HCT116 (cell line): Measurements from ENCODE around the gene STAT4. TPM values are rescaled to one million over a fixed set of nuclear protein-coding genes. Genes with fewer than 3 reads are reported as not detected.

ENCODE experiments used
- ATAC-seq: fragments of 200-7000 bp; cut with Tn5 transposase; 2 replicates; pipeline ENCODE4 v1.9.1; 2020; ENCODE audit warnings: mild to moderate bottlenecking, moderate library complexity
- BruUV-seq: library from RNA; stranded (reverse); fragments of 400-500 nt; replicated peaks from 2 replicates; lab custom pipeline; 2021; lab: Mats Ljungman, UMichigan
- CTCF ChIA-PET: fragments of 300-600 bp; sonication (Branson Sonifier 250); formaldehyde crosslinking; loops from one replicate; lab custom pipeline; 2021; ENCODE audit warnings: antibody characterized with exemption; lab: Charles Lee
- POLR2A ChIA-PET: fragments of 300-600, 350-600 bp; sonication (Branson Sonifier 250); formaldehyde crosslinking; loops from one replicate; lab custom pipeline; 2021; ENCODE audit warnings: antibody characterized with exemption; lab: Charles Lee
- RAD21 ChIA-PET, 2 experiments: fragments of 300-600 bp; sonication (Branson Sonifier 250); formaldehyde crosslinking; loops; one replicate each; lab custom pipeline; 2023; ENCODE audit warnings: low total read pairs in 2 of 2; ENCODE audit not compliant: uncharacterized antibody in 2 of 2, unreplicated experiment in 2 of 2, low non-redundant PET in 1 of 2; lab: Charles Lee
- DNase-seq: peaks from one replicate; pipeline ENCODE4 v3.0.0-alpha.2; 2010; ENCODE audit warnings: low read depth, low spot score
- H2AFZ ChIP-seq: fragments of 200-600 bp; shearing (Covaris generic), sonication (generic); 2 replicates; pipeline ENCODE4 v1.6.1; 2017; ENCODE audit warnings: low read depth, mixed run types, mixed read lengths, antibody characterized with exemption, low read length; ENCODE audit not compliant: poor library complexity, severe bottlenecking
- H3K27ac ChIP-seq: 2 replicates; pipeline ENCODE4 v1.5.1; 2012; ENCODE audit warnings: low read depth, low read length
- H3K27me3 ChIP-seq: fragments of 200-600 bp; sonication (generic); 2 replicates; pipeline ENCODE4 v1.6.1; 2016; ENCODE audit warnings: mixed run types, low read length, mixed read lengths; ENCODE audit not compliant: insufficient read depth
- H3K36me3 ChIP-seq, 2 experiments: fragments of 200-500 bp in 1 of 2; fragments of 200-600 bp in 1 of 2; sonication (Bioruptor generic) in 1 of 2; sonication (generic) in 1 of 2; 2 replicates each; pipeline versions ENCODE4 v1.5.1 to v1.6.1; 2014 to 2016; ENCODE audit warnings: low read length in 2 of 2, inconsistent platforms in 1 of 2, mixed read lengths in 1 of 2, mixed run types in 1 of 2; ENCODE audit not compliant: insufficient read depth in 2 of 2, control insufficient read depth in 1 of 2
- H3K4me1 ChIP-seq, 2 experiments: fragments of 200-600 bp in 1 of 2; sonication (generic) in 1 of 2; 2 replicates each; pipeline versions ENCODE4 v1.5.1 to v1.6.1; 2012 to 2017; ENCODE audit warnings: low read length in 2 of 2, inconsistent platforms in 1 of 2, mild to moderate bottlenecking in 1 of 2, mixed read lengths in 1 of 2, mixed run types in 1 of 2, moderate library complexity in 1 of 2; ENCODE audit not compliant: insufficient read depth in 2 of 2, control insufficient read depth in 1 of 2
- H3K4me2 ChIP-seq: fragments of 200-600 bp; sonication (generic); 2 replicates; pipeline ENCODE4 v1.6.1; 2017; ENCODE audit warnings: mixed run types, low read length, mixed read lengths
- H3K4me3 ChIP-seq, 2 experiments: fragments of 200-600 bp in 1 of 2; sonication (generic) in 1 of 2; replicated peaks in 1 of 2; 2 replicates each; pipeline ENCODE4 v1.5.1; 2011 to 2016; ENCODE audit warnings: low read length in 2 of 2, control low read depth in 1 of 2, low read depth in 1 of 2, mild to moderate bottlenecking in 1 of 2, mixed read lengths in 1 of 2, mixed run types in 1 of 2
- H3K79me2 ChIP-seq: fragments of 200-600 bp; sonication (generic); 2 replicates; pipeline ENCODE4 v1.6.1; 2017; ENCODE audit warnings: mild to moderate bottlenecking, mixed run types, low read length, moderate library complexity, mixed read lengths; ENCODE audit not compliant: insufficient read depth
- H3K9ac ChIP-seq: fragments of 200-600 bp; sonication (generic); 2 replicates; pipeline ENCODE4 v1.6.1; 2016; ENCODE audit warnings: low read length, mixed read lengths
- H3K9me2 ChIP-seq: fragments of 200-600 bp; sonication (generic), shearing (Covaris generic); 2 replicates; pipeline ENCODE4 v1.6.1; 2017; ENCODE audit warnings: mixed run types, mild to moderate bottlenecking, moderate library complexity; ENCODE audit not compliant: insufficient read depth
- H3K9me3 ChIP-seq, 2 experiments: fragments of 200-500 bp in 1 of 2; fragments of 200-600 bp in 1 of 2; sonication (Bioruptor generic) in 1 of 2; sonication (generic) in 1 of 2; 2 replicates each; pipeline ENCODE4 v1.6.1; 2014 to 2017; ENCODE audit warnings: low read length in 2 of 2, mixed read lengths in 2 of 2, inconsistent platforms in 1 of 2, low read depth in 1 of 2, mild to moderate bottlenecking in 1 of 2, mixed run types in 1 of 2, moderate library complexity in 1 of 2; ENCODE audit not compliant: control insufficient read depth in 1 of 2, insufficient read depth in 1 of 2
- H4K20me1 ChIP-seq: fragments of 200-600 bp; sonication (generic), shearing (Covaris generic); 2 replicates; pipeline ENCODE4 v1.6.1; 2017; ENCODE audit warnings: mixed run types, mild to moderate bottlenecking, moderate library complexity; ENCODE audit not compliant: insufficient read depth
- EGR1 ChIP-seq: IDR thresholded peaks from 2 replicates; pipeline ENCODE4 v1.6.1; 2012; ENCODE audit warnings: low read depth
- ELF1 ChIP-seq: IDR thresholded peaks from 2 replicates; pipeline ENCODE4 v1.6.1; 2012; ENCODE audit warnings: low read depth, borderline replicate concordance
- EZH2 ChIP-seq: fragments of 200-600 bp; sonication (generic); IDR thresholded peaks from 2 replicates; pipeline ENCODE4 v1.6.1; 2017; ENCODE audit warnings: antibody characterized with exemption, mixed run types
- EZH2phosphoT487 ChIP-seq: fragments of 200-600 bp; IDR thresholded peaks from 2 replicates; pipeline ENCODE4 v1.6.1; 2018; ENCODE audit warnings: antibody characterized with exemption, borderline replicate concordance
- FOSL1 ChIP-seq: IDR thresholded peaks from 2 replicates; pipeline ENCODE4 v1.6.1; 2012; ENCODE audit warnings: low read depth
- JUND ChIP-seq: IDR thresholded peaks from 2 replicates; pipeline ENCODE4 v1.6.1; 2012
- POLR2AphosphoS5 ChIP-seq: IDR thresholded peaks from 2 replicates; pipeline ENCODE4 v1.6.1; 2011; ENCODE audit warnings: mild to moderate bottlenecking, low read depth, low read length, moderate library complexity
- REST ChIP-seq: IDR thresholded peaks from 2 replicates; pipeline ENCODE4 v1.6.1; 2012; ENCODE audit warnings: low read depth
- SP1 ChIP-seq: IDR thresholded peaks from 2 replicates; pipeline ENCODE4 v1.6.1; 2012; ENCODE audit warnings: low read depth
- SRF ChIP-seq: IDR thresholded peaks from 2 replicates; pipeline ENCODE4 v1.6.1; 2012; ENCODE audit warnings: low read depth
- YY1 ChIP-seq: IDR thresholded peaks from 2 replicates; pipeline ENCODE4 v1.6.1; 2011; ENCODE audit warnings: low read length, low read depth, moderate library complexity, mild to moderate bottlenecking; ENCODE audit not compliant: insufficient replicate concordance; ENCODE audit errors: extremely low read depth
- ZFX ChIP-seq: fragments of 450-650 bp; IDR thresholded peaks from 2 replicates; pipeline ENCODE4 v1.6.1; 2017
- intact Hi-C: fragments of 100-400 bp; cut with micrococcal nuclease; formaldehyde crosslinking; loops from 2 replicates; pipeline ENCODE4 v1.10.0; 2022
- total RNA-seq: library from RNA; stranded (reverse); gene quantifications from one replicate; pipeline ENCODE4 v1.2.1, GENCODE V29; 2021; ENCODE audit not compliant: unreplicated experiment

The STAT4 gene
- total RNA-seq, 1 experiment from 2014 or later, result 2.0 TPM

GRCh38 chr2:191112448-191112901 lies 38.3 kb downstream of the STAT4 start:
- TF ChIP-seq ZFX (no peak), YY1 (no peak), EZH2phosphoT487 (no peak), EZH2 (no peak), ELF1 (no peak), POLR2AphosphoS5 (no peak), REST (no peak), SP1 (no peak), JUND (no peak), FOSL1 (no peak), SRF (no peak), EGR1 (no peak)
- RAD21 ChIA-PET, result no interaction called here
- no peak for DNase-seq
- no peaks in the 10 kb centered on the region for H3K4me1 ChIP-seq
- H3K9me2 ChIP-seq, result no peaks in the 10 kb centered on the region
- no peaks in the 10 kb centered on the region for H3K27me3 ChIP-seq
- H3K27ac ChIP-seq, result no peak overlapping the region
- H2AFZ ChIP-seq, result no peak overlapping the region
- no peak overlapping the region for H3K4me3 ChIP-seq
- no peak overlapping the region for H3K9ac ChIP-seq
- CTCF ChIA-PET, result no interaction called here
- no peaks in the 10 kb centered on the region for H3K9me3 ChIP-seq
- H3K4me2 ChIP-seq, result no peak overlapping the region
- intact Hi-C loops, result no loop called here
- no peaks in the 10 kb centered on the region for H4K20me1 ChIP-seq
- H3K36me3 ChIP-seq, result no peaks in the 10 kb centered on the region
- POLR2A ChIA-PET, result no interaction called here
- no peak for ATAC-seq
- no peaks in the 10 kb centered on the region for H3K79me2 ChIP-seq
- no TSS peak for BruUV-seq
